DMS114 treated with DMSO at 0.1 percent for 48 hours (cell line): ENCODE results near the gene COL23A1.

Experiments
- DNase-seq: peaks from one replicate; lab custom pipeline; 2025; ENCODE audit not compliant: unreplicated experiment; lab: John Stamatoyannopoulos, UW

The COL23A1 gene

DNA sequence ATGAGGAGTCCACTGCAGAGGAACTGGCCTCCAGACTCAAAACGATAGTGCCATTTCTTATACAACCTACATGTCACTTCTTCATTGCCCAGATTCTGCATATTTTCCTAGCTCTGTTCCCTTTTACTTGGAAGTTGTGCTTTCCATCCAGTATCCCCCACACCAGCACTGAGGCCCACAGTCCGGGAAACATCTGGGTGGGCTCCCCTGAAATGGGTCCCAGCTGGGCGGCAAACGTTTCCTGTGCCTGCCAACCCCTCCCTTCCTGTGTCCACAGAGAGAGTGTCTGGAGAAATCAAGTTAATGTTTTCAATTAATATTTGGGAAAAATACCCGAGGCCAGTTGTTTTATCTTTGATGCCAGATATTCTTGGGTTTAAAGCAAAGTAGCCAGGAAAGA is 111.8 kb downstream of the COL23A1 start:
- DNase-seq = no peak

DNA sequence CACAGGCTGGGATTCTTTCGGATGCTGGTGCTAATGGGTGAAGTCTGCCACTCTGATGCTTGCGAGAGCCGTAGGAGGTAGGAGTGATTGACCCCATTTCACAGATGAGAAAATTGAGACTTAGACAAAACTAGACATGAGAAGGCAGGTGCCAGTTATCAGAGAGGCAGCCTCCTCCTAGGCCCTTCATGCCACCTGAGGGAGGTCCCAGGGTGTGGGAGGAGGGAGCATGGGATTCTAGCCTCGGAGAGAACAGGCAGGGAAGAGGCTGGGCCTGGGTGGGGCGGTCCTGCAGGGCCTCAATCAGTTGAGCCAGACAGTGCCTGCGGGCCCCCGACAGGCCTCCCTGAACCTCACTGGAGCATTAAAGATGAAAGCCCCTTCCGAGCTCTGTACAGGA is 112.4 kb downstream of the COL23A1 start:
- no peak for DNase-seq

DNA sequence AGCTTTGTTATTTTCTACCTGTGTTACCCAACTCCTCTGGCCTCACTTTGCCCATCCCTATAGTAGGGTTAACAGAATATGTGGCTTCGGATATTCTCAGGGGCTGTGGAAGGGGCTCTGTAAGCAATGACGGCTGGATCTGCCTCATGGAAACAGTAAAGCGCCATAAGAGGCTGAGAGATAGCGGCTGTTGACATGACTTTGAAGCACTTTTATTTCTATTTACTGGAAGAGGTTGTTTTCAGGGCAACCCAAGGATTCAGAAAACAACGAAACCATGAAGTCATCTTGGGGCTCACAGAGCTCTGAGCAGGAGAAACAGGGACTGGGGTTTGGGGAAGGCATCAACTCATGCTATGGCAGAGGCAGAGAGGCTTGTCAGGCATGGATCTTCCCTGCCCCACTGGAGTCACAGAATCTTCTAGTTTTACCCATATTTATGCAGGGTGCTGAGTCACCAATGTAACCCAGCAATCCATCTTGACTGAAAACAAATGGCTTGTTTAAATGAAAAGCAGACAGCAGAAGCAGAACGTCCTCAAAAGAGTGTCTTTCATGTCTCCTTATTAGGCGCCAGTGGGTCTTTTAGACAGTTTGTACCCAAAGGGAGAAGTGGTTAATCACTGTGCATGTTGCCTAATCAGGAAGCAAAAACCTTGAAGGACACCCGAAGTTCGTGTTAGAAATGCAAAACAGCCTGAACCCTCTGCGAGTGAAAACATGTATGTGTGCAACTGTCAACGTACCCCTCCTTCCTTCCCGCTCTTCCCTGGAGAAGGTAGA is 113.0 kb downstream of the COL23A1 start:
- DNase-seq = no peak

DNA sequence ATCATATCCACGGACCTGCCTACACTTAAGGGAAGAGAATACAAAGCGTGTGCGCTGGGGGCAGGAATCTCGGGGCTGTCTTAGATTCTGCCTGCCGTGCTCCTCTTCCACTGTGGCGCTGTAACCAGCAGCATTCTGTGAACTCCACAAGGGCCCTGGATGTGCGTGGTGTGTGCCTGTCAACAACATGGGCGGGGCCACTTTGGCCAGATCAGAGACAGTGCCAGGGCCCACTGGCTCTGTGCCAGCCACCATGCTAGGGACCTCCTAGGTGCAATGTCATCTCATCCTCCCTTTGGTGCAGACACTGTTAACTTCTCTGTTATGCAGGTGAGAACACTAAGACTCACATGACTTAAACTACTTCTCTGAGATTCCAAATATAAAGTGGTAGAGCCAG is 113.7 kb downstream of the COL23A1 start:
- DNase-seq = no peak

DNA sequence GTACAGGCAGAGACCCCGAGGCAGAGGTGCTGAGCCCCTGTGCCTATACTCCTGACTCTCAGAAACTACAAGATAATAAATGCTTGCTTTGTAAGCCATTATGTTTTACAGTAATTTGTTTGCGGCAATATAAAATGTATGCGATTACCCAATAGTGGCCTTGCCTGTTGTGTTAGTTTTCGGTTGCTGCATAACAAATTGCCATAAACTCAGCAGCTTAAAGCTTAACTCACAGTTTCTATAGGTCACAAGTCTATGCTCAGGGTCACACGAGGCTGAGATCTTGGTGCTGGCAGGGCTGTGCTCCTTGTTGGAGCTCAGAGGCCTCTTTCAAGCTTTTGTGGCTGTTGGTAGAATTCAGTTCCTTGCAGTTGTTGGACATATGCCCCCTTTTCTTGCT is 114.8 kb downstream of the COL23A1 start:
- DNase-seq = no peak

DNA sequence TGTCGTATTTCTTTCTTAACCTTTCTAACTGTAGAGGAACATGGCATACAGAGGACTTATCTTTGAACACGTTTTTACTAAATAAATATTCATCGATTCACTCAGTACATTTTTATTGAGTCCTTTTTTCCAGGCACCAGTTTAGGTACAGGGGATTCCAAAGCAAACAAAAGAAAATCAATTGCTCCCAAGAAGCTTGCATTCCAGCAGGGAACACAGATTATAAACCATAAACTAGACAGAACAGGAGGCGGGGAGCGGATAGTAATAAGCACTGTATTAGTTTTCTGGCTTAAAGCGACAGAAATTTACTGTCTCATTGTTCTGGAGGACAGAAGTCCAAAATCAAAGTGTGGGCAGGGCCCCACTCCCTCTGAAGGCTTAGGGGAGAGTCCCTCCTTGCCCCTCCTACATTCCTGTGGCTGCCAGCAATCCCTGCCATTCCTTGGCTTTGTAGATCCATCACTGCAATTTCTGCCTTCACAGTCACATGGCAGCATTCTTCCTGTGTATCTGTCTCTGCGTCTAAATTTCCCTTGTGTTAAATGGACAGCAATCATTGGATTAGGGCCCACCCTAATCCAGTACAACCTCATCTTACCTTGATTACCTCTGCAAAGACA is 115.5 kb downstream of the COL23A1 start:
- no peak for DNase-seq

DNA sequence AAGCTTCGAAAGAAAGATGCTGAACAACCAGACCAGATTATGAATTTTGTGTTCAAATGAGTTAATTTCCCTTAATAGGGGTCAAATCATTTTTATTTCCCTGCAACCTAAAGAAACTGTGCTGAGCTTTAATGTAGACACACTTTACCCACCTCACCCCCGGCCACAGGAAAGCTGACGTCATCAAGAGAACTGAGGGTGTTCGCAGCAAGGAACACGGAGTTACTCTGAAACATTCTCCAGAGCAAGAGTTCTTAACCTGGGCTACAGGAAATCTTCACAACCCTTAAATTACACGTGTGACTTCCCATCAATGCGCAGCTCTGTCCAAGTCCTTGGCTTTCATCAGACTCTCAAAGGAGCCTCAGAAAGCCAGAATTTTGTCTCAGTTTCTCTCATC is 116.3 kb downstream of the COL23A1 start:
- no peak for DNase-seq

DNA sequence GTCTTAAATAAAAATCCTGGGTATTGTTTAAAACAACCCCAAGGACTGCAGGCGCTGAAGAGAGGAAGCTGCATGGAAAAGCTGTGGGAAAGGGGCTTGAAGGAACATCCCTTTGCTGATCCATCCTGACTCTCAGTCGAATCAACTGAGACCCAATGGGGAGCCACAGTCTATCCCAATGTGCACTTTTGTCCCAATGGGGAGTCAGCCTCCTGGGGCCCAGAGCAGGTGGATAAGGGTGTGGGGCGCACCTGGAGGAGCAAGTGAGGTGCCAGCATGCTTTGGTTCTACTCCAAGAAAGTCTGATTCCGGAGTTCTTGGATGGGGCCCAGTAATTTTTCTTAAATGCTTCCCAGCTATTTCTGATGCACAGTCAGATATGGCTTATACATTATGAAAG is 118.1 kb downstream of the COL23A1 start:
- no peak for DNase-seq

DNA sequence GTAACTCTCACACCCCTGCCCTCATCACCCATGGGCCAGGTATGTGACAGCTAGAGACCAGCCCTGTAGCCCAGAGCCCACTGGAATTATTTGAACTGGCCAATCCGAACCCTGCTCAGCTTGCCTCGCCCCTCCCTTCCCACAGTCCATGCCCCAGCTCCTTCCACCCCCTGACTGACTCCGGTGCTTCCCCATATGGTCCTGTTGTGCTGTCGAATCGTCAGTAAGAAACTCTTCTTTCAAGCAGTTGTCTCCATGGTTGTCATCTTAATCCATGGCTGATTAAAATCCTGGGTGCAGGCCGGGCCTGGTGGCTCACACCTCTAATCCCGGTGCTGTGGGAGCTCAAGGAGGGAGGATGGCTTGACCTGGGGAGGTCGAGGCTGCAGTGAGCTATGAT is 118.5 kb downstream of the COL23A1 start:
- DNase-seq = no peak

DNA sequence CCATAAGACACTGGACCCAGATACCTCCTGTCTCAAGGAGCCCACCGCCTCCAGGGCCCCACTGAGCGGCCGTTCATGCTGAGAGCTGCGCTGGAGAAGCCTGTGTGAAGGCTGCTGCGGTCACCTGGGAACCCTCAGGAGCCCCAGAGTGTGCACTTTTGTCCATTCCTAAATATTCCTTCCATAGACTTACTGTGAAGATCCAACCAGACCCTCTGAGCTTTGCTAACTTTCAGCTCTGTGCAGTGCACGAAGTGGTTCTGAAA is 119.5 kb downstream of the COL23A1 start:
- no peak for DNase-seq

DNA sequence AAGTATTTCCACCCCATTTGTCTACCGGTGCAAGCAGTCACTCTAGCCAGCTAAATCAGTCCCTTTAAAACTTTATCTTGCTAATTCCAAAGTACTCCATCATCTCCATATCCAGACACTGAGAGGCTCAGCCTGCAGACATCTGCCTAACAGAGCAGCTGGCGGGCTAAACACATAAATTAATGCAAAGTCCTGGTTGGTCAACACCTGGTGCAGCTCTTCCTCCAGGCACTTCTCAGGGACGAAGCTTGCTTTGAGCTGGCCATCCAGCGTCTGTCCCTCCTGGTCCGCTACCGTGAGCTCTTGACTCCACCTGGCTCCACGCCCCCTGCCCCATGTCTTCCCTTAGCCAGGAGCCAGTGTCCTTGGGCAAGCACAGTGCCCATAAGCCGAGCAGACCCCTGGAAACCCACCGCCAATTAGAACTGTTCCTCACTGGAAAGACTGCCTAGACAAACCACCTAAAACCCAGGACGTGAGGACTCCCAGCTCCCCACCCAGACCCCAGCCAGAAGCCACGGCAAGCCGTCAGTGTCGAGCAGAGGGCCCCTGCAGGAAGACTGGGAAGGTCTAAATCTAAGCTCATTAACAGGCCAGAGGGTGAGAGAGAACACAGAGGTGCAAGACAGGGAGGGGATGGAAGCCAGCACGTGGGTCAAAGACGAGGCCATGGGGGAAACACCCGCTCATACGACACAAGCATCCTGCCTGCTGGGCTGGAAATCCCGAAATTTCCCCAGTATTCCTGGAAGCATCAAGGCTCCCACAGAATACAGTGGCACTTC is 120.0 kb downstream of the COL23A1 start:
- no peak for DNase-seq

DNA sequence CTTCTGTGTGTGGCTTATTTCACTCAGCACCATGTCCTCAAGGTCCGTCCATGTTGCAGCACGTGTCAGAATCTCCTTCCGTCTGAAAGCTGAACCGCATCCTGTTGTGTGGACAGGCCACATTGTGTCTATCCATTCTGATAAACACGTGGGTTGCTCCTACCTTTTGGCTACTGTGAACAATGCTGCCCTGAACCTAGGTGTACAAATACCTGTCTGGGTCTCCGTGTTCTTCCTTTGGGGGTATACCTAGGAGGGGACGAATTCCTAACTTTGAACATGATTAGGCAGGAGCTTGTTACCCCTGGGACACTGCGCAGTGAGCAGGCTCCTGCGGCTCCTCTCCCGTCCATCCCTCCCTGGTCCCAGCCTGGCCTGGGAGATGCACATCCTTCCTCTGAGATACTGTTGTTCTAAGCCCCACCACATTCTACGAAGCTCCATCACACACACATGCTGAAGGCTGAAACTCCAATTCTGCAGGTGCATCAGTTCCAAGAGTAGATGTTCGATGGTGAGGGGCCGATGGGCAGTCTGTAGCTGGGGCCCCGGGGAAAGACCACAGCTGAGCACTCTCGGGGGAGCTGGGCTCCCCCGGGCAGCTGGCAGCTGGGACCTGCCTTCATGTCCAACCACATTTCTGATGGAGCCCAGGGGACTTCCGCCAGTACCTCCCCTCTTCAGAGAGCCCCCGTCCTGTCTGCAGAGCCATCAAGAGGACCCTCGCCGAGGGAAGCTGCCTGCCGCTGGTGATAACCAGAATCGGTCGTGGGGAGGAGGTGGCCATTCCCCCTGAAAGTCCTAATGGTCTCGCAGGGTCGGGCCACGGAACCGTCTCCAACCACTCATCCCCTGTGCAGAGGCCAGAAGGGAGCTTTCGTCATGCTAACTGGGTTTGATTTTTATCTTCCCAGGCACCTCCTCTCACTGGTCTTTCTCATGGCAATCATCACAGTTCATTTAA is 120.9 kb downstream of the COL23A1 start:
- DNase-seq = no peak

DNA sequence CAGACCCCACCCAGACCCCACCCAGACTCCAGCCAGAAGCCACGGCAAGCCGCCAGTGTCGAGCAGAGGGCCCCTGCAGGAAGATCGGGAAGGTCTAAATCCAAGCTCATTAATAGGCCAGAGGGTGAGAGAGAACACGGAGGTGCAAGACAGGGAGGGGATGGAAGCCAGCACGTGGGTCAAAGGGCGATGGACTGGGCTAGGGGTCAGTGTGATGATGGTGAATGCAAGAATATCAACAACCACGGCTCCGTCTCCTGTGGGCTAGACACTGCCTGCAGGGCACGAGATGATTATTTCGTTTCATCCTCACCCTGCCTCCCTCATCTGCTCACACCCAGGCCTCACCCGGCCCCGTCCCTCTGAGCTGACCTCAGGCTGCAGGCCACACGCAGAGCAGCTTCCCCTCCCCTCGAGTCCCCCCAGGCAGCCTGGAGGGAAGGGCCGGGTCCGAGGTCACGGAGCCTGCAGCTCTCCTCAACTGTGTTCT is 122.0 kb downstream of the COL23A1 start:
- no peak for DNase-seq

DNA sequence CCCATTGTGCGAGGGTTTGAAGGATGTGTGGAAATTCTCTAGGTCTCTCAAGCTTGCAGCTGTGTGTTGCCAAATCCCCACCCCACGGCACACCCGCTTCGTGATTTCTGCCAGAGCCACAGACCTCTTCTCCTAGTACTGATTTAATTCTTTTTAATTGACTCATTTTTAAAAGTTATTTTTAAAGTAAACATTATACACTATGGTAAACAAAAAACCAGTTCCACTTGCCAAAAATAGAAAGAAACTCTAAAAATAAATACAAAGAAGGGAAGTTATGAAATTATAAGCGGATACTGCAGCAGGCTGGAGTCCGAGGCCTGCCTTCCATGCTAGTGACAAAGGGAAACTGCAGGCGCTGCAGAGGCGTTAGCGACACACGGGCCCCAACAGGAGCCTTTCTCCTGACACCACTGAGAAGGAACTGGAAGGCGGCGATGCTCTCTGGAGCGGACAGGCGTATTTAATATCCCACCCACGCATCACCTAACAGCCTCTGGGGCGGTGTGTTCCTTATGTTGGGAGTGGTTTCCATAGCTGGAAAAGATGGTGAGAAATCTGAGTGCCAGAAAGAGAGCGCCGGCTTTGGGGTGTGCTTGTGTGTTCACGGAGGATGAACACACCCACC is 122.5 kb downstream of the COL23A1 start:
- DNase-seq = no peak

DNA sequence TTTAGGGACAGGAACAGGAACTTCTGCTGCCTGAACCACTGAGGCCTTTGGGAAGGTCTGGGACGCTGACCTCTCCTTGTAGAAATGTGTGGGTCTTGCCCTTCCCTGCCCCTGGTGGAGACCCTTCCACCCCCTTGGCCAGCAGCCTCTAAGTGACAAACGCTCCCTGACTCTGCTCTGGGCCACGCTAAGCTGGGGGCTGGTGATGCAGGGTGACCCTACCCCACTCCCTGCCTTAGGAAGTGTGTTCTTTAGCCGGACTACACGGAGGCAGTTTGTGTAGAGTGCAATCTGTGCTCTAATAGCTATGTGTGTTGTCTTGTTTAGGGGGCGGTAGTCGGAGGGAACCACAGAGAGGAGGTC is 123.0 kb downstream of the COL23A1 start:
- no peak for DNase-seq

DNA sequence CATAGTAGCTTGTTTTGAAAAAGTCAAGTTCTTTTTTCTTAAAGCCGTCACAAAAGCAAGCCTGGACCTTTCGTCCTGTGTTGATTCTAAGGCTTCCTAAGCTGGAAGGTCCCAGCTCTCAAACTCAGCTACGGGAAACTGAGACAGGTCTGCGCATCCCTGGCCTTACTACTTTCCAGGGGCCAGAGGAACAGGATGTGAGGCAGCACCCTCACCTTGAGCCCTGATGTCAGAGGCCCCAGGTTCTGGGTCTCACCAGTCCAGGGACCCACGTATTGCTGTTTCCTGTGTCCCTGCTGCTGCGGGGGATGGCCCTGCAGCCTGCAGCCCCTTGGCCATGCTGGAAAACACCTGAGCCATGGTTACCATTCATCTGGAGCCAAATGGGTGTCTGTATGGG is 123.9 kb downstream of the COL23A1 start:
- DNase-seq = no peak

DNA sequence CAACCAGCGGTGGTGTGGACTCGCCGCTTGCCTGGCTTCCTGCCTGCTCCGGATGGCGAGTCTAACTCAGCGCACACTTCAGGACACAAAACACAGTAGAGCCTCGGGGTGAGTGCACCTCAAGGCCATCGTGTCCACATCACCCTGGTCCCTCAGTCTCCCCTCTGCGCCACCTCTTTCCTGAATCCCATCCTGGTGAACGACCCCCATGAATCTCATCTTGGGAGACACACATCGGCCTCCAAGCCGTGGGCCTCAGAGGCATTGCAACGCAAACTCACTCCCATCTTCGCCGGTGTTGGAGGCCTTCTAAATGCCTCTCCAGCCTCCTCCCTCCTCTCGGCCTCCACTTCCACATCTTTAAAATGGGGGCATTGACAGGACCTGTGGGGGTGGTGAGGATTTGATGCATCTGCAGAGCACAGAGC is 124.3 kb downstream of the COL23A1 start:
- no peak for DNase-seq

DNA sequence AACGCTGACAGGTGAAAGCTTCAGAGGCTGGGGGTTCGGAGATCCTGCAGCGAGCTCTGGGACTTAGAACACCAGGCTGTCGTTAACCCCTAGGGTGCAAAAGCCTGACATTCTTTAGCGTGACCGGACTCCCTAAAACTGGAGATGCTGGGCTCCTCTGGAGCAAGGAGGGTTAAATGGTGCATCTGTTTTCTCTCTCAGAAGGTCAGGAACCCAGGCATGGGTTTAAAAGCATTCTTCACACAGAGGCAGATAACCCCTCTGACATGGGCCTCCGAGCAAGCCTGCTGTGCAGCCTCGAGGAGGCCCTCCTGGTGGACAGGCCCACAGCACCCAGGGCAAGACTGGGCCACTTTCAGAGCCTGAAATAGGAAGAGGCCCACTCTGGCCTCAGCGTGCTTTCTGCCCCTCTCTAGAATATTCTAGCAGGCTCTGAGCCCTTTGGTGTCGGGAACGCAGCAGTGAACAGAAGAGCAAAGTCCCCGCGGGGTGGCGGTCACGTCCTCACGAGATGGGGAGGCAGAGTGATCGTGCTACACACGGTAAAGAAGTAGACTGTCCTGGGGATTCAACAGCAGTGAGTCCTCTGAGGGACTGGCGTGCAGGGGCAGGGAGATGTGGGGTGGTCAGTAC is 124.8 kb downstream of the COL23A1 start:
- DNase-seq = no peak

DNA sequence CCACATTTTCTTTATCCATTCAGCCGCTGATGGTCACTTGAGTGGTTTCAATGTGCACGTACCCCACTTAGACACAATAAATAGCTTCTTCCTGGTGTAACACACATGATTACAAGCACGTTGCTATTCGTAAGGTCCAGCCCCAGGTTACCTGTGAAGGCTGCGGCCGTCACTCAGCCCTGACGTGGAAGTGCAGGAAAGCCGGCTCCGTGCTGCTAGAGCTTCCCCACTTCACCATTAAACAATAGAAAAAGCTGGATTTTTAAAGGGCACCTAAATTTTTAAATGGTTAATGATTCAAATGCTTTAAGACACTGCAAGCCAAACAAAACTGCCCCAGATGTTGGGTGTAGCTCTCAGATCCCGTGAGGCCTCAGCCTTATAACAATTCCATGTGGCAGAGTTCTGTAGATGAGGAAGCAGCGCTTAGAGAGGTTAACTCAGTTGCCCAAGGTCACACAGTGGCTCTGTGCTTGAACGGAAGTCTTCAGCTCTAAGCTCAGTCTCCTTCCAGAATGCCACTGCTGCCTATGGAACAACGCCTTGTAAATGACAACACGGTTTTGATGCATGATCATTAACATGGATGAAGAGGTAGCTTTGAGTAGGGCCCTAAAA is 125.7 kb downstream of the COL23A1 start:
- DNase-seq = no peak
